ENCODE results near the gene STAT5B. TPM values are rescaled to one million over a fixed set of nuclear protein-coding genes. Genes with fewer than 3 reads are reported as not detected.

STAT5B gene
- total and polyA plus RNA-seq, 9 of the 15 experiments (the other 6 are each of a cell fraction or from before 2014, with no cell fraction given): 20.8 to 176 (median 92.4) TPM

DNA sequence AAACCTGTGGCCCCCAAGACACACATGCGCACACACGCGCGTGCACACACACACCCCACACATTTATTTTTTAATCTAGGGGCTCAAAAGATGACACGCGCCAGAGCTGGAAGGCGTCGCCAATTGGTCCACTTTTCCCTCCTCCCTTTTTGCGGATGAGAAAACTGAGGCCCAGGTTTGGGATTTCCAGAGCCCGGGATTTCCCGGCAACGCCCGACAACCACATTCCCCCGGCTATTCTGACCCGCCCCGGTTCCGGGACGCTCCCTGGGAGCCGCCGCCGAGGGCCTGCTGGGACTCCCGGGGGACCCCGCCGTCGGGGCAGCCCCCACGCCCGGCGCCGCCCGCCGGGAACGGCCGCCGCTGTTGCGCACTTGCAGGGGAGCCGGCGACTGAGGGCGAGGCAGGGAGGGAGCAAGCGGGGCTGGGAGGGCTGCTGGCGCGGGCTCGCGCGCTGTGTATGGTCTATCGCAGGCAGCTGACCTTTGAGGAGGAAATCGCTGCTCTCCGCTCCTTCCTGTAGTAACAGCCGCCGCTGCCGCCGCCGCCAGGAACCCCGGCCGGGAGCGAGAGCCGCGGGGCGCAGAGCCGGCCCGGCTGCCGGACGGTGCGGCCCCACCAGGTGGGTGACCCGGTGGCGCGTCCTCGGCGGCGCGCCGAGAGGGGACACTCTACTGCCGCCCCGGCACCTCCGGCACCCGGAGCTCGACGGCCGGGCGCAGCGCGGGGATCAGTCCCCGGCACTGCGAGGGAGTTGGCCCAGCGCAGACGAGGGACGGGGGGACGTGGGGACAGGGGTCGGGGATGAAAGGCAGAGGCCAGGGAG lies 12.0 kb upstream of the STAT5B start, which contains the start of gene STAT5A (continued):
- TF ChIP-seq MLLT1 (IDR thresholded peaks at IDR 0.05) (0 out of 4 replicates have a peak, but pooled peaks of 1 of the 2 experiments have one; percentile 2), FUS (optimal IDR thresholded peaks at IDR 0.05; ENCODE audit: low read depth, low read length) (peak; percentile 37), ZBTB5 (IDR thresholded peaks at IDR 0.05) (no peak), ZNF77 (CRISPR knock-in tag; IDR thresholded peaks at IDR 0.05) (no peak), ARID4B (CRISPR knock-in tag; IDR thresholded peaks at IDR 0.05) (peak; percentile 50), ZNF717 (CRISPR knock-in tag; IDR thresholded peaks at IDR 0.05) (no peak), ZNF644 (tag; IDR thresholded peaks at IDR 0.05; ENCODE audit: low read depth) (0 out of 2 replicates have a peak, but pooled peaks have one; percentile 2), NFYB (IDR thresholded peaks at IDR 0.05; ENCODE audit: extremely low read depth, insufficient read length) (no peak), SAP30 (IDR thresholded peaks at IDR 0.05; ENCODE audit: borderline replicate concordance, insufficient read depth, low read depth, low read length, poor library complexity, severe bottlenecking) (peak; percentile 11), TAF1 (IDR thresholded peaks at IDR 0.05; ENCODE audit: control insufficient read depth, extremely low read depth, insufficient read depth, low read length, severe bottlenecking) (peak; percentile 16), ZBTB11 (CRISPR knock-in tag; IDR thresholded peaks at IDR 0.05) (peak in 1 of 3 experiments; percentile 60; a peak in 1 of 6 replicates)
- TF ChIP-seq, protein P1, sequence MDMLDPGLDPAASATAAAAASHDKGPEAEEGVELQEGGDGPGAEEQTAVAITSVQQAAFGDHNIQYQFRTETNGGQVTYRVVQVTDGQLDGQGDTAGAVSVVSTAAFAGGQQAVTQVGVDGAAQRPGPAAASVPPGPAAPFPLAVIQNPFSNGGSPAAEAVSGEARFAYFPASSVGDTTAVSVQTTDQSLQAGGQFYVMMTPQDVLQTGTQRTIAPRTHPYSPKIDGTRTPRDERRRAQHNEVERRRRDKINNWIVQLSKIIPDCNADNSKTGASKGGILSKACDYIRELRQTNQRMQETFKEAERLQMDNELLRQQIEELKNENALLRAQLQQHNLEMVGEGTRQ (CRISPR knock-in tag; IDR thresholded peaks at IDR 0.05): 0 out of 2 replicates have a peak, but pooled peaks have one; percentile 41

All from K562 (cell line).